Heart left ventricle (tissue), 16 donors: ENCODE measurements around the gene IPO5. TPM values are rescaled to one million over a fixed set of nuclear protein-coding genes. Genes with fewer than 3 reads are reported as not detected.

ENCODE experiments used
- ATAC-seq, 4 donors: fragments of 200-7000 bp; cut with Tn5 transposase; one replicate each; pipeline ENCODE4 v1.9.1; 2020 to 2022; ENCODE audit warnings: moderate library complexity in 4 of 4, mild to moderate bottlenecking in 3 of 4, moderate number of reproducible peaks in 1 of 4
- DNase-seq, 5 donors: peaks; one replicate each; pipeline ENCODE4 v3.0.0-alpha.2; 2020
- H3K27ac ChIP-seq, 12 donors: fragments of 200-600 bp; sonication (generic) in 4 of 12; one replicate each; pipeline versions ENCODE4 v1.5.0 to v1.8.0; 2016 to 2022; ENCODE audit warnings: mild to moderate bottlenecking in 2 of 12
- H3K27me3 ChIP-seq, 9 donors: fragments of 200-600 bp; sonication (generic) in 2 of 9; one replicate each; pipeline versions ENCODE4 v1.5.1 to v1.8.0; 2016 to 2022; ENCODE audit warnings: mild to moderate bottlenecking in 3 of 9
- H3K36me3 ChIP-seq, 9 donors: fragments of 200-600 bp; sonication (generic) in 2 of 9; one replicate each; pipeline versions ENCODE4 v1.5.0 to v1.8.0; 2018 to 2022; ENCODE audit warnings: mild to moderate bottlenecking in 2 of 9
- H3K4me1 ChIP-seq, 12 donors: fragments of 200-600 bp; sonication (generic) in 4 of 12; one replicate each; pipeline versions ENCODE4 v1.5.0 to v1.8.0; 2016 to 2022; ENCODE audit warnings: mild to moderate bottlenecking in 3 of 12
- H3K4me3 ChIP-seq, 12 donors: fragments of 200-600 bp; sonication (generic) in 4 of 12; one replicate each; pipeline versions ENCODE4 v1.5.0 to v1.8.0; 2017 to 2022; ENCODE audit warnings: mild to moderate bottlenecking in 9 of 12, moderate library complexity in 4 of 12
- H3K9me3 ChIP-seq, 12 donors: fragments of 200-600 bp; sonication (generic) in 4 of 12; one replicate each; pipeline versions ENCODE4 v1.5.0 to v1.8.0; 2016 to 2022; ENCODE audit warnings: mild to moderate bottlenecking in 1 of 12
- POLR2A ChIP-seq, 2 donors: fragments of 450-650 bp; IDR thresholded peaks; one replicate each; pipeline ENCODE4 v1.6.1; 2017; ENCODE audit warnings: antibody characterized with exemption in 2 of 2, mild to moderate bottlenecking in 2 of 2, moderate library complexity in 2 of 2
- WGBS, 4 donors: extraction: QIAGEN DNeasy Blood & Tissue Kit in 2 of 4; methylation state at CpG; one replicate each; pipeline versions ENCODE4 v1.1.5 to v1.1.7; 2013 to 2018; 5-methylcytosine and 5-hydroxymethylcytosine counted together
- intact Hi-C, 10 donors: fragments of 100-400 bp; cut with DNase I; formaldehyde crosslinking; loops; one replicate each; pipeline versions ENCODE4 v1.11.1 to v1.14.2; 2022
- polyA plus RNA-seq, 2 donors: library from polyadenylated mRNA; stranded (reverse); fragments of 200-250 nt; gene quantifications; one replicate each; pipeline ENCODE4 v1.2.3, GENCODE V29; 2013
- total RNA-seq, 9 donors: library from RNA; depleted of rRNA in 2 of 9; stranded (reverse); fragments of >200 nt in 2 of 9; fragmentation: NEBNext Ultra II Directional in 3 of 9; extraction: Animal tissue kit (Norgen Biotek cat#: 25700) in 3 of 9; gene quantifications; one replicate each; pipeline versions ENCODE4 v1.1.0 to v1.2.4, GENCODE V29; 2016 to 2023
- TF ChIP-seq, protein P1 (sequence below), 12 donors: fragments of 200-600 bp; sonication (generic) in 4 of 12; IDR thresholded peaks; one replicate each; pipeline versions ENCODE4 v1.5.0 to v1.8.0; 2018 to 2022; ENCODE audit warnings: antibody characterized with exemption in 12 of 12, mild to moderate bottlenecking in 5 of 12
- donor health status: ischemic (EF 13 %, LVEDD 7.1; RV severe dilation, severe dysfunction).
- donor health status: healthy with polysubstance abuse.
- donor health status: DM: no; HTN: yes; CAD: no.
- donor health status: DM: no; HTN: no; CAD: no.
- donor health status: ischemic (EF 25% LVEDD 6.9; RV normal size, moderate dysfunction).
- donor health status: ischemic (EF 25% LVEDD 5.7; RV mildly dilated, moderate dysfunction).
- donor health status: healthy.
- donor health status: DM: yes; HTN: yes; CAD: no.
- donor health status: ischemic (EF 35%, LVEDD 5.7; RV mildly dilated, moderate dysfunction).
- donor health status: nonischemic (EF 11% LVEDD 7.7; RV severe dilation, severe dysfunction).
- donor health status: DM: yes; HTN: yes; CAD: no.
- donor health status: PGD.
- donor health status: ischemic (EF 29% LVEDD 5.4; RV normal size, mild dysfunction).
- donor health status: nonischemic (EF 23%, LVEDD 6.1; RV moderate dilation, normal function).

IPO5 gene
- total and polyA plus RNA-seq, 11 donors, result 18.4 to 219 (median 111) TPM

DNA sequence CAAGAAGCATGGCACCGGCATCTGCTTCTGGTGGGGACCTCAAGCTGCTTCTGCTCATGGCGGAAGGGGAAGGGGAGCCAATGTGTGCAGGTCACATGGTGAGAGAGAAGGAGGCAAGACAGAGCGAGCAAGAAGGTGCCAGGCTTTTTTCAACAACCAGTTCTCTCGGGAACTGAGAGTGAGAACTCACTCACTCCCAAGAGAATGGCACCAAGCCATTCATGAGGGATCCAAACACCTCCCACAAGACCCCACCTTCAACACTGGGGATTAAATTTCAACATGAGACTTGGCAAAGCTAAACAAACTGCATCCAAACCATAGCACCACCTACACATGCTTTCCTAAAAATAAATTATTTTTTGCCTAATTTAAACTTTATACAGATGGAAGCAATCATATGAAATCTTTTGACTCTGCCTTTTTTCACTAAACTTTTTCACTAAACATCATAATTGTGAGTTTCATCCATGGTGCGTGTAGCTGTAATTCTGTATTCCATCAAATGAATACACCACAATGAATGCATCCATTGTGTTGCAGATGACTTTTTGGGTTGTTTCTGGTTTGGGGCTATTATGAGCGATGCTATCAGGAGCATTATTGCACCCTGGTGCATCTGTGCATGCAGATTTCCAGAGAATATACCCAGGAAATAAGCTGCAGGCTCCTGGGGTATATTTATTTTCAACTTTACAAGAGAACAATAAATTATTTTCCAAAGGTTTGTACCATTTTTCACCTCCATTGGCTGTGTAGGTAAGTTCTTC is 14.6 kb upstream of the IPO5 start:
- 73 to 88% (median 84%) methylated on average over 6 of the region's 6 CpGs for WGBS, 4 donors
- intact Hi-C loops, result no loop called here
- DNase-seq (no peak), ATAC-seq (no peak)
- TF ChIP-seq, protein P1, sequence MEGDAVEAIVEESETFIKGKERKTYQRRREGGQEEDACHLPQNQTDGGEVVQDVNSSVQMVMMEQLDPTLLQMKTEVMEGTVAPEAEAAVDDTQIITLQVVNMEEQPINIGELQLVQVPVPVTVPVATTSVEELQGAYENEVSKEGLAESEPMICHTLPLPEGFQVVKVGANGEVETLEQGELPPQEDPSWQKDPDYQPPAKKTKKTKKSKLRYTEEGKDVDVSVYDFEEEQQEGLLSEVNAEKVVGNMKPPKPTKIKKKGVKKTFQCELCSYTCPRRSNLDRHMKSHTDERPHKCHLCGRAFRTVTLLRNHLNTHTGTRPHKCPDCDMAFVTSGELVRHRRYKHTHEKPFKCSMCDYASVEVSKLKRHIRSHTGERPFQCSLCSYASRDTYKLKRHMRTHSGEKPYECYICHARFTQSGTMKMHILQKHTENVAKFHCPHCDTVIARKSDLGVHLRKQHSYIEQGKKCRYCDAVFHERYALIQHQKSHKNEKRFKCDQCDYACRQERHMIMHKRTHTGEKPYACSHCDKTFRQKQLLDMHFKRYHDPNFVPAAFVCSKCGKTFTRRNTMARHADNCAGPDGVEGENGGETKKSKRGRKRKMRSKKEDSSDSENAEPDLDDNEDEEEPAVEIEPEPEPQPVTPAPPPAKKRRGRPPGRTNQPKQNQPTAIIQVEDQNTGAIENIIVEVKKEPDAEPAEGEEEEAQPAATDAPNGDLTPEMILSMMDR (IDR thresholded peaks at IDR 0.05), result no peak
- no peak for TF ChIP-seq POLR2A (IDR thresholded peaks at IDR 0.05)
- Histone ChIP-seq H3K27ac (no peak overlapping the region), H3K27me3 (no peaks in the 10 kb centered on the region), H3K4me3 (no peak overlapping the region), H3K4me1 (peaks cover 0 to 11% (median 0%) of the 10 kb centered on the region in 12 donors), H3K9me3 (no peaks in the 10 kb centered on the region), H3K36me3 (no peaks in the 10 kb centered on the region)

DNA sequence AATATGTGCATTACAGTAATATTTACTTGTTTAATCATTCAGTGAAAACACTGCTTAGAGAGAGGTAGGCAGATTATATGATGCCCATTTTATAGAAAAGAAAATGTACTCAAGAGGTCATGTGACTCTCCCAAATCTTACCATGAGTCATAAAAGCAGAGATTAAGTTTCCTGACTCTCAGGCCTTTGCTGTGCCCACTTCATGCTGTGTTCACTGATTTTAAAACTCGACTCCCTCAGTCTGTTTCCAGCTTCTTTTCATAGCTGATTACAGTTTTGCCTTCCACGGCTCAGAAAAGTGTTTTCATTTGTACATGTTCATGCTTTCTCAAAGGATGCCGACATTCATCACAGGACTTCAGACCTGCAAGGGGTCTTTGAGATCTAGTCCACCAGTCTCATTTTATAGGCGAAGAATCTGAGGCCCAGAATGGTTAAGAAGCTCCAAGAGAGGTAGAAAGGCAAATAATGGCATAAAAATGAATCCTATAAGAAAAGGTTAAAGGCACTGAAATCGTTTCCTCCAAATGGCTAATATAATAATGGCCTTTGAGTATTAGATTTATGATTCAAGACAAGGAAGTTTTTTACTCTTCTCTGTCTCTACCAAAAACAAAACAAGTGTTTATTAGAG is 9.0 kb upstream of the IPO5 start:
- DNase-seq (no peak), ATAC-seq (no peak)
- H3K9me3 ChIP-seq, result no peaks in the 10 kb centered on the region
- TF ChIP-seq, protein P1 (IDR thresholded peaks at IDR 0.05), result no peak
- no peak for TF ChIP-seq POLR2A (IDR thresholded peaks at IDR 0.05)
- H3K4me1 ChIP-seq, result no peaks in the 10 kb centered on the region
- intact Hi-C loops, result no loop called here
- 72 to 79% (median 76%) methylated on average over 5 of the region's 5 CpGs for WGBS, 4 donors
- H3K4me3 ChIP-seq, result no peak overlapping the region
- H3K36me3 ChIP-seq, result no peaks in the 10 kb centered on the region
- H3K27me3 ChIP-seq, result no peaks in the 10 kb centered on the region
- no peak overlapping the region for H3K27ac ChIP-seq

DNA sequence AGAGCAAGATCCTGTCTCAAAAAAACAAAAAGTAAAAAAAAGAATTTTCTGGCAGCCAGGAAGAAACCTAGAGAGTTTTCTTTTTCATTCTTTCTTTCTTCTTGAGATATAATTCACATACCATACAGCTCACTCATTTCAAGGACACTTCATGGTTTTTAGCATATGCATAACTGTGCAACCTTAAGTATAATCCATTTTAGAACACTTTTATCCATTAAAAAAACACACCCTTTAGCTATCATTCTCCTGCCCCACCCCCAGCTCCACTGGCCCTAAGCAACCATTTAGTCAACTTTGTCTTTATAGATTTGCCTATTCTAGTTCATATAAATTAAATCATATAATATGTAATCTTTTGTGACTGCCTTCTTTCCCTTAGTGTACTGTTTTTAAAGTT is 8.1 kb upstream of the IPO5 start:
- DNase-seq, result no peak
- TF ChIP-seq, protein P1 (IDR thresholded peaks at IDR 0.05), result no peak
- TF ChIP-seq POLR2A (IDR thresholded peaks at IDR 0.05), result no peak
- Histone ChIP-seq H3K4me1 (no peaks in the 10 kb centered on the region), H3K4me3 (no peak overlapping the region), H3K9me3 (no peaks in the 10 kb centered on the region), H3K27me3 (no peaks in the 10 kb centered on the region), H3K36me3 (no peaks in the 10 kb centered on the region), H3K27ac (no peak overlapping the region)
- intact Hi-C loops, result no loop called here
- ATAC-seq, result no peak

DNA sequence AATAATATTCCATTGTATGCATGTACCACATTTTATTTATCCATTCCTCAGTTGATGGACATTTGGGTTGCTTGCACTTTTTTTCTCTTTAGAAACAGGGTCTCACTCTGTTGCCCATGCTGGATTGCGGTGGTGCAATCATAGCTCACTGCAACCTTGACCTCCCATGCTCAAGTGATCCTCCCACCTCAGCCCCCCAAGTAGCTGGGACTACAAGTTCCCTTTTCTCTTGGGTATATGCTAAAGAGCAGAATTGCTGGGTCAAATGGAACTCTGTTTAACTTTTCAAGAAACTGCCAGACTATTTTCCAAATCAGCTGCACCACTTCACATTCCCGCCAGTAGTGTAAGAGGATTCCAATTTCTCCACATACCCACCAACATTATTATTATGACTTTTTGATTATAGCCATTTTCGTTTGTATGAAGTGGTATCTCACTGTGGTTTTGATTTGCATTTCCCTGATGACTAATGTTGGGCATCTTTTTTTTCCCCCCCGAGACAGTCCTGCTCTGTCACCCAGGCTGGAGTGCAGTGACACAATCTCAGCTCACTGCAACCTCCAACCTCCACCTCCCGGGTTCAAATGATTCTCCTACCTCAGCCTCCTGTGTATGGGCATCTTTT is 7.6 kb upstream of the IPO5 start:
- no peaks in the 10 kb centered on the region for H3K27me3 ChIP-seq
- 92 to 93% (median 92%) methylated on average over 5 of the region's 5 CpGs for WGBS, 4 donors
- intact Hi-C loops, result no loop called here
- no peak overlapping the region for H3K4me3 ChIP-seq
- no peaks in the 10 kb centered on the region for H3K9me3 ChIP-seq
- DNase-seq (no peak), ATAC-seq (no peak)
- no peaks in the 10 kb centered on the region for H3K36me3 ChIP-seq
- no peaks in the 10 kb centered on the region for H3K4me1 ChIP-seq
- no peak overlapping the region for H3K27ac ChIP-seq
- TF ChIP-seq POLR2A (IDR thresholded peaks at IDR 0.05), result no peak
- TF ChIP-seq, protein P1 (IDR thresholded peaks at IDR 0.05), result no peak
